ENCODE measurements around the gene HS3ST1.

GRCh38 chr4:11416767-11417113 is 12.0 kb downstream of the HS3ST1 start:
- TF ChIP-seq GATA3 (IDR thresholded peaks at IDR 0.05; ENCODE audit: low read depth, low read length) (no peak), GATA2 (IDR thresholded peaks at IDR 0.05; ENCODE audit: low read depth, low read length) (no peak)

Data from SH-SY5Y (cell line).